SK-N-SH (cell line): ENCODE measurements around the gene TICAM1. TPM values are rescaled to one million over a fixed set of nuclear protein-coding genes. Genes with fewer than 3 reads are reported as not detected.
"Not testable (repeated sequence)": the region's sequence is repeated elsewhere in the genome, so short reads cannot be mapped to it uniquely, and the experiment has no call there.

ENCODE experiments used
- CTCF ChIA-PET: fragments of 300-600, 350-600 bp; formaldehyde crosslinking; extraction: SDS; loops from one replicate; lab custom pipeline; 2021; lab: Yijun Ruan, JAX
- POLR2A ChIA-PET: fragments of 350-600 bp; sonication (Branson Sonifier 250); formaldehyde crosslinking; extraction: SDS; loops from one replicate; lab custom pipeline; 2020; ENCODE audit warnings: antibody characterized with exemption, inconsistent platforms; lab: Yijun Ruan, JAX
- DNase-seq: peaks from one replicate; pipeline ENCODE4 v3.0.0; 2012
- H2AFZ ChIP-seq: fragments of 200-600 bp; sonication (generic); 2 replicates; pipeline ENCODE4 v1.8.1; 2016; ENCODE audit warnings: antibody characterized with exemption, mild to moderate bottlenecking, low read depth
- H3F3A ChIP-seq: fragments of 200-600 bp; sonication (generic); replicated peaks from 2 replicates; pipeline ENCODE3; 2016; ENCODE audit warnings: antibody characterized with exemption, mild to moderate bottlenecking; ENCODE audit not compliant: insufficient read depth
- H3K27ac ChIP-seq, 2 experiments: fragments of 200-500 bp in 1 of 2; fragments of 200-600 bp in 1 of 2; sonication (Bioruptor generic) in 1 of 2; sonication (generic), shearing (Covaris generic) in 1 of 2; 2 replicates each; pipeline versions ENCODE4 v1.5.1 to v1.6.1; 2014 to 2016; ENCODE audit warnings: low read depth in 2 of 2, inconsistent platforms in 1 of 2, low read length in 1 of 2, mild to moderate bottlenecking in 1 of 2, mixed read lengths in 1 of 2
- H3K27me3 ChIP-seq: fragments of 200-600 bp; sonication (generic), shearing (Covaris generic); 2 replicates; pipeline ENCODE4 v1.6.1; 2016; ENCODE audit warnings: mixed run types; ENCODE audit not compliant: insufficient read depth
- H3K36me3 ChIP-seq, 2 experiments: fragments of 200-500 bp in 1 of 2; fragments of 200-600 bp in 1 of 2; sonication (Bioruptor generic) in 1 of 2; sonication (generic) in 1 of 2; replicated peaks in 1 of 2; 2 replicates each; pipeline versions ENCODE3 to v1.5.1; 2014 to 2016; ENCODE audit warnings: low read length in 1 of 2, mild to moderate bottlenecking in 1 of 2; ENCODE audit not compliant: insufficient read depth in 2 of 2, control insufficient read depth in 1 of 2
- H3K4me1 ChIP-seq, 2 experiments: fragments of 200-500 bp in 1 of 2; fragments of 200-600 bp in 1 of 2; sonication (Bioruptor generic) in 1 of 2; sonication (generic), shearing (Covaris generic) in 1 of 2; 2 replicates each; pipeline versions ENCODE4 v1.5.1 to v1.6.1; 2014 to 2016; ENCODE audit warnings: low read depth in 1 of 2, low read length in 1 of 2, mixed run types in 1 of 2; ENCODE audit not compliant: insufficient read depth in 2 of 2, control insufficient read depth in 1 of 2
- H3K4me2 ChIP-seq: fragments of 200-600 bp; sonication (generic), shearing (Covaris generic); 2 replicates; pipeline ENCODE4 v1.6.1; 2017; ENCODE audit warnings: mixed run types
- H3K4me3 ChIP-seq, 2 experiments: fragments of 200-500 bp in 1 of 2; fragments of 200-600 bp in 1 of 2; sonication (Bioruptor generic) in 1 of 2; sonication (generic), shearing (Covaris generic) in 1 of 2; 2 replicates each; pipeline versions ENCODE4 v1.5.1 to v1.8.1; 2014 to 2016; ENCODE audit warnings: low read depth in 2 of 2, inconsistent platforms in 1 of 2, low read length in 1 of 2, mild to moderate bottlenecking in 1 of 2, mixed read lengths in 1 of 2, moderate library complexity in 1 of 2
- H3K79me2 ChIP-seq: fragments of 200-600 bp; sonication (generic); 2 replicates; pipeline ENCODE4 v1.8.1; 2017; ENCODE audit warnings: mild to moderate bottlenecking; ENCODE audit not compliant: insufficient read depth
- H3K9ac ChIP-seq: fragments of 200-600 bp; sonication (generic); 2 replicates; pipeline ENCODE4 v1.6.1; 2017; ENCODE audit warnings: mixed run types
- H3K9me2 ChIP-seq: fragments of 200-600 bp; sonication (generic); 2 replicates; pipeline ENCODE4 v1.6.1; 2017; ENCODE audit warnings: mixed run types
- H3K9me3 ChIP-seq: fragments of 200-600 bp; sonication (generic); 2 replicates; pipeline ENCODE4 v1.6.1; 2017; ENCODE audit warnings: mixed run types, mild to moderate bottlenecking, moderate library complexity
- H4K20me1 ChIP-seq: fragments of 200-600 bp; sonication (generic); 2 replicates; pipeline ENCODE4 v1.6.1; 2017; ENCODE audit warnings: mild to moderate bottlenecking, mixed run types; ENCODE audit not compliant: insufficient read depth
- ELF1 ChIP-seq: IDR thresholded peaks from 2 replicates; pipeline ENCODE4 v1.4.0; 2012
- FOXM1 ChIP-seq: IDR thresholded peaks from 2 replicates; pipeline ENCODE4 v1.4.0; 2012; ENCODE audit warnings: low read depth, mild to moderate bottlenecking
- POLR2AphosphoS5 ChIP-seq: IDR thresholded peaks from 2 replicates; pipeline ENCODE4 v1.6.1; 2012; ENCODE audit warnings: low read depth, low read length
- USF1 ChIP-seq: IDR thresholded peaks from 2 replicates; pipeline ENCODE4 v1.4.0; 2012; ENCODE audit warnings: low read depth, borderline replicate concordance
- WGBS: methylation state at CpG from one replicate; pipeline ENCODE4 v1.1.6; 2017; ENCODE audit warnings: low lambda C conversion rate; 5-methylcytosine and 5-hydroxymethylcytosine counted together
- polyA plus RNA-seq, 3 experiments: library from polyadenylated mRNA; depleted of rRNA; stranded (reverse); fragments of >200 nt; gene quantifications; 2 replicates each; pipeline ENCODE4 v1.2.3, GENCODE V29; 2012
- TF ChIP-seq, protein P1 (sequence below): IDR thresholded peaks from 2 replicates; pipeline ENCODE4 v1.6.1; 2012; ENCODE audit warnings: mild to moderate bottlenecking, low read depth, low read length, moderate library complexity
- TF ChIP-seq, protein P2 (sequence below): IDR thresholded peaks from 2 replicates; pipeline ENCODE4 v1.4.0; 2012; ENCODE audit warnings: low read depth, borderline replicate concordance

TICAM1 gene
- polyA plus RNA-seq, 1 of the 3 experiments (the other 2 are of a cell fraction): 2.7 TPM

DNA sequence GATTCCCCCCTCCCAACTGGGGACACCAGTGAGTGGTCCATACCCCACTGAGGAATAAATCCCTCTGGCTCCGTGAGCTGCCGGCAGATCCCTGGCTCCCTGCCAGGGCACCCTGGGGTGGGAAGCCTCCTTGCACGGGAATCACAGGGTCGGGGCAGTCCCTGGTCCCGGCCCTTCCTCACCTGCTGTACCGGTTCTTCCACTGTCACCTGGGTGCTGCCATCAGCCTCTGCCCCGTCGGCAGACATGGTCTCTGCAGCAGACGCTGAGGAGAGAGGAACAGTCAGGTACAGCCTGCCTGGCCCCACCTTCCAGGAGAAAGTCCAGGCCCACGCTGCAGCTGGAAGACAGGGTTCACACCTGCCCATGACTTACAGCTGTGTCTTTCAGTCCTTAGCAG is 29.6 kb upstream of the TICAM1 start (continued):
- TF ChIP-seq, protein P1, sequence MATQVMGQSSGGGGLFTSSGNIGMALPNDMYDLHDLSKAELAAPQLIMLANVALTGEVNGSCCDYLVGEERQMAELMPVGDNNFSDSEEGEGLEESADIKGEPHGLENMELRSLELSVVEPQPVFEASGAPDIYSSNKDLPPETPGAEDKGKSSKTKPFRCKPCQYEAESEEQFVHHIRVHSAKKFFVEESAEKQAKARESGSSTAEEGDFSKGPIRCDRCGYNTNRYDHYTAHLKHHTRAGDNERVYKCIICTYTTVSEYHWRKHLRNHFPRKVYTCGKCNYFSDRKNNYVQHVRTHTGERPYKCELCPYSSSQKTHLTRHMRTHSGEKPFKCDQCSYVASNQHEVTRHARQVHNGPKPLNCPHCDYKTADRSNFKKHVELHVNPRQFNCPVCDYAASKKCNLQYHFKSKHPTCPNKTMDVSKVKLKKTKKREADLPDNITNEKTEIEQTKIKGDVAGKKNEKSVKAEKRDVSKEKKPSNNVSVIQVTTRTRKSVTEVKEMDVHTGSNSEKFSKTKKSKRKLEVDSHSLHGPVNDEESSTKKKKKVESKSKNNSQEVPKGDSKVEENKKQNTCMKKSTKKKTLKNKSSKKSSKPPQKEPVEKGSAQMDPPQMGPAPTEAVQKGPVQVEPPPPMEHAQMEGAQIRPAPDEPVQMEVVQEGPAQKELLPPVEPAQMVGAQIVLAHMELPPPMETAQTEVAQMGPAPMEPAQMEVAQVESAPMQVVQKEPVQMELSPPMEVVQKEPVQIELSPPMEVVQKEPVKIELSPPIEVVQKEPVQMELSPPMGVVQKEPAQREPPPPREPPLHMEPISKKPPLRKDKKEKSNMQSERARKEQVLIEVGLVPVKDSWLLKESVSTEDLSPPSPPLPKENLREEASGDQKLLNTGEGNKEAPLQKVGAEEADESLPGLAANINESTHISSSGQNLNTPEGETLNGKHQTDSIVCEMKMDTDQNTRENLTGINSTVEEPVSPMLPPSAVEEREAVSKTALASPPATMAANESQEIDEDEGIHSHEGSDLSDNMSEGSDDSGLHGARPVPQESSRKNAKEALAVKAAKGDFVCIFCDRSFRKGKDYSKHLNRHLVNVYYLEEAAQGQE: no peak
- TF ChIP-seq POLR2AphosphoS5 (no peak), FOXM1 (no peak), USF1 (no peak)
- TF ChIP-seq, protein P2, sequence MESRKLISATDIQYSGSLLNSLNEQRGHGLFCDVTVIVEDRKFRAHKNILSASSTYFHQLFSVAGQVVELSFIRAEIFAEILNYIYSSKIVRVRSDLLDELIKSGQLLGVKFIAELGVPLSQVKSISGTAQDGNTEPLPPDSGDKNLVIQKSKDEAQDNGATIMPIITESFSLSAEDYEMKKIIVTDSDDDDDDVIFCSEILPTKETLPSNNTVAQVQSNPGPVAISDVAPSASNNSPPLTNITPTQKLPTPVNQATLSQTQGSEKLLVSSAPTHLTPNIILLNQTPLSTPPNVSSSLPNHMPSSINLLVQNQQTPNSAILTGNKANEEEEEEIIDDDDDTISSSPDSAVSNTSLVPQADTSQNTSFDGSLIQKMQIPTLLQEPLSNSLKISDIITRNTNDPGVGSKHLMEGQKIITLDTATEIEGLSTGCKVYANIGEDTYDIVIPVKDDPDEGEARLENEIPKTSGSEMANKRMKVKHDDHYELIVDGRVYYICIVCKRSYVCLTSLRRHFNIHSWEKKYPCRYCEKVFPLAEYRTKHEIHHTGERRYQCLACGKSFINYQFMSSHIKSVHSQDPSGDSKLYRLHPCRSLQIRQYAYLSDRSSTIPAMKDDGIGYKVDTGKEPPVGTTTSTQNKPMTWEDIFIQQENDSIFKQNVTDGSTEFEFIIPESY: no peak

DNA sequence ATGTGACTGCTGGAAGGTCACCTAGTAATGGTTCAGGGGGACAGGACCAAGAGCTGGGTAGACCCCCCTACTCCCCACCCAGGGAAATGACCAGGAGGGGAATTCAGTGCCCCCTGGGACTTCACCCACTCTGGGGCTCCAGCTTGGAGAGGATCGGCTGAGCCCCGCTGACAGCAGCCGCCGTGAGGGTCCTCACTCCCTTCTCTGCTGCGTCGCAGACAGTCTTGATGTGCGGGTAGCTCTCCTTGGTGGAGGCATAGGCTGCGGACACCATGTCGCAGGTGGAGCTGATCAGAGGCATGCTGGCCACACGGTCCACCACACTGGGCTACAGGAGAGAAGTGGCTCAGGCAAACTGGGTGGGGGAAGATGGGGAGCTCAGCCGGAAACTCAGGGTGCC is 28.2 kb upstream of the TICAM1 start:
- no peak overlapping the region for H3K27ac ChIP-seq
- no peaks in the 10 kb centered on the region for H3K4me1 ChIP-seq
- no peaks in the 10 kb centered on the region for H3K9me2 ChIP-seq
- no peaks in the 10 kb centered on the region for H3K27me3 ChIP-seq
- no peak overlapping the region for H3K4me3 ChIP-seq
- H3K9me3 ChIP-seq: no peaks in the 10 kb centered on the region
- TF ChIP-seq ELF1: no peak
- no peak overlapping the region for H3K9ac ChIP-seq
- H3K79me2 ChIP-seq: peaks cover 49% of the 10 kb centered on the region
- H4K20me1 ChIP-seq: peaks cover 23% of the 10 kb centered on the region
- no peak overlapping the region for H3K4me2 ChIP-seq
- H3K36me3 ChIP-seq: peaks cover 9 to 56% of the 10 kb centered on the region in 2 experiments
- 100% methylated on average over 6 of the region's 11 CpGs for WGBS
- ChIA-PET CTCF (interaction anchor here (0.6 to 3.3 kb wide), 6 partner anchors 8 to 319 kb away, joined by 3 to 12 read pairs (median 5); no protein-coding TSS in a partner anchor), POLR2A (no interaction called here)
- peaks cover 6% of the 10 kb centered on the region for H3F3A ChIP-seq
- H2AFZ ChIP-seq: no peak overlapping the region
- no peak for DNase-seq

GRCh38 chr19:4856468-4856867 is 25.0 kb upstream of the TICAM1 start:
- H3K9me3 ChIP-seq, H3K4me2 ChIP-seq, H3K9me2 ChIP-seq, H3K27ac ChIP-seq, H3K27me3 ChIP-seq, H4K20me1 ChIP-seq, H3K4me3 ChIP-seq, H3K4me1 ChIP-seq, H3K9ac ChIP-seq, DNase-seq, H2AFZ ChIP-seq, H3F3A ChIP-seq: not testable (repeated sequence)
- POLR2A ChIA-PET: interaction anchor here (1.5 kb wide), 1 partner anchor 11 kb away, joined by 6 read pairs; the partner anchor contains the start of gene PLIN3
- WGBS: 95% methylated on average over 12 of the region's 12 CpGs
- Histone ChIP-seq H3K36me3 (peaks cover 12 to 63% of the 10 kb centered on the region in 2 experiments), H3K79me2 (peaks cover 17% of the 10 kb centered on the region; the same call in 1 of the 2 replicates)
- CTCF ChIA-PET: interaction anchor here (3.3 to 17.9 kb wide), 2 partner anchors 16 to 47 kb away, joined by 12 to 409 read pairs; no protein-coding TSS in a partner anchor

DNA sequence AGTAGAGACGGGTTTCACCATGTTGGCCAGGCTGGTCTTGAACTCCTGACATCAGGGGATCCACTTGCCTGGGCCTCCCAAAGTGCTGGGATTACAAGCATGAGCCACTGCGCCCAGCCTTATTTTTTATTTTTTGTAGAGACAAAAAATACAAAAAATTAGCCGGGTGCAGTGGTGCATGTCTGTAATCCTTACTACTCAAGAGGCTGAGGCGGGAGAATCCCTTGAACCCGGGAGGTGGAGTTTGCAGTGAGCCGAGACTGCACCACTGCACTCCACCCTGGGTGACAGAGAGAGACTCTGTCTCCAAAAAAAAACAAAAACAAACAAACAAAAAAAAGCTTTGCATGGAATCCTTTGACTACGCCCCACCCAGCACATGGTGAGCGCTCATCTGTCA is 22.0 kb upstream of the TICAM1 start:
- H3K9ac ChIP-seq, H4K20me1 ChIP-seq, H2AFZ ChIP-seq, H3F3A ChIP-seq, H3K4me2 ChIP-seq, H3K4me3 ChIP-seq, H3K4me1 ChIP-seq, H3K9me3 ChIP-seq, POLR2A ChIA-PET, H3K9me2 ChIP-seq, DNase-seq, H3K79me2 ChIP-seq, H3K27me3 ChIP-seq, H3K27ac ChIP-seq: not testable (repeated sequence)
- H3K36me3 ChIP-seq: peaks cover 2 to 52% of the 10 kb centered on the region in 2 experiments
- CTCF ChIA-PET: interaction anchor here (5.1 to 17.9 kb wide), 2 partner anchors 13 to 44 kb away, joined by 39 to 409 read pairs; partner anchors contain the start of gene PLIN3
- 97% methylated on average over 8 of the region's 8 CpGs for WGBS
